GM12865 (cell line): ENCODE data around the gene TTC1.
A peak's percentile ranks its signal among the peaks of the same experiment; 100 is the strongest.
"Not testable (repeated sequence)": the region's sequence is repeated elsewhere in the genome, so short reads cannot be mapped to it uniquely, and the experiment has no call there.

Experiments used
- DNase-seq: peaks from one replicate; pipeline ENCODE4 v3.0.0; 2010; ENCODE audit warnings: low read depth
- H3K4me3 ChIP-seq: 2 replicates; pipeline ENCODE4 v1.5.1; 2011; ENCODE audit warnings: mild to moderate bottlenecking, low read depth, low read length, control low read depth
- CTCF ChIP-seq: IDR thresholded peaks from 2 replicates; pipeline ENCODE4 v1.5.1; 2011; ENCODE audit warnings: low read length, control low read depth, low read depth, inconsistent platforms; ENCODE audit not compliant: insufficient read depth; ENCODE audit errors: missing control alignments

Gene TTC1

GRCh38 chr5:160008877-160009590 is at the start of gene TTC1:
TTC1 (plus strand) TSS chr5:160009139; CDS start chr5:160010529, 1,390 bp downstream.
- TF ChIP-seq CTCF = no peak
- DNase-seq = peak; percentile 98
- H3K4me3 ChIP-seq = peak within 1 kb of the TSS; percentile 88

- no peak overlapping the region for H3K4me3 ChIP-seq
- TF ChIP-seq CTCF = no peak
- DNase-seq = no peak
These were observed 47.5 kb upstream of the TTC1 start for GRCh38 chr5:159961176-159962160.

GRCh38 chr5:159962214-159962613 is 46.7 kb upstream of the TTC1 start:
- no peak for DNase-seq
- no peak for TF ChIP-seq CTCF

GRCh38 chr5:159963935-159964334 is 45.0 kb upstream of the TTC1 start:
- H3K4me3 ChIP-seq = no peak overlapping the region
- no peak for TF ChIP-seq CTCF
- DNase-seq = no peak

More at GRCh38 chr5:159962214-159962613, 46.7 kb upstream of the TTC1 start:
- H3K4me3 ChIP-seq = no peak overlapping the region

- peak; percentile 28 for TF ChIP-seq CTCF
- H3K4me3 ChIP-seq = no peak overlapping the region
- DNase-seq = peak; percentile 27
These were observed 43.7 kb upstream of the TTC1 start for GRCh38 chr5:159965031-159965837.

GRCh38 chr5:159965838-159966128 is 43.2 kb upstream of the TTC1 start:
- DNase-seq, H3K4me3 ChIP-seq: not testable (repeated sequence)

GRCh38 chr5:159969966-159970365 is 39.0 kb upstream of the TTC1 start:
- DNase-seq = no peak
- no peak for TF ChIP-seq CTCF
- H3K4me3 ChIP-seq = no peak overlapping the region
